Mesenchymal stem cell (in vitro differentiated cells and primary cell): ENCODE results near the gene VWA1.
"Not testable (repeated sequence)": the region's sequence is repeated elsewhere in the genome, so short reads cannot be mapped to it uniquely, and the experiment has no call there.

ENCODE experiments used
- DNase-seq: peaks from one replicate; pipeline ENCODE4 v3.0.0-alpha.2; 2013
- H2AFZ ChIP-seq: one replicate; pipeline ENCODE4 v1.6.1; 2013; ENCODE audit warnings: low read depth, mild to moderate bottlenecking, control low read depth, inconsistent platforms, low read length, moderate library complexity
- H2AK5ac ChIP-seq: 2 replicates; pipeline ENCODE4 v1.6.1; 2013; ENCODE audit warnings: low read length, moderate library complexity, mild to moderate bottlenecking, inconsistent platforms; ENCODE audit not compliant: severe bottlenecking
- H2BK120ac ChIP-seq: one replicate; pipeline ENCODE4 v1.6.1; 2013; ENCODE audit warnings: low read depth, mild to moderate bottlenecking, inconsistent platforms, low read length, moderate library complexity
- H2BK12ac ChIP-seq, 2 experiments: one replicate each; pipeline ENCODE4 v1.6.1; 2013; ENCODE audit warnings: inconsistent platforms in 2 of 2, low read length in 2 of 2, mild to moderate bottlenecking in 2 of 2, moderate library complexity in 2 of 2, control low read depth in 1 of 2
- H2BK15ac ChIP-seq: one replicate; pipeline ENCODE4 v1.6.1; 2013; ENCODE audit warnings: mild to moderate bottlenecking, low read depth, inconsistent platforms; ENCODE audit not compliant: poor library complexity, severe bottlenecking
- H2BK5ac ChIP-seq: 2 replicates; pipeline ENCODE4 v1.6.1; 2013; ENCODE audit warnings: low read depth, mild to moderate bottlenecking, low read length, control low read depth, inconsistent platforms; ENCODE audit not compliant: poor library complexity, severe bottlenecking
- H3K14ac ChIP-seq, 2 experiments: one replicate each; pipeline ENCODE4 v1.6.1; 2013; ENCODE audit warnings: inconsistent platforms in 2 of 2, low read length in 2 of 2, control low read depth in 1 of 2, mild to moderate bottlenecking in 1 of 2, moderate library complexity in 1 of 2
- H3K18ac ChIP-seq, 2 experiments: one replicate each; pipeline ENCODE4 v1.6.1; 2013; ENCODE audit warnings: inconsistent platforms in 2 of 2, low read length in 2 of 2, control low read depth in 1 of 2, low read depth in 1 of 2, mild to moderate bottlenecking in 1 of 2
- H3K23ac ChIP-seq, 2 experiments: one replicate each; pipeline ENCODE4 v1.6.1; 2013; ENCODE audit warnings: inconsistent platforms in 2 of 2, low read length in 2 of 2, mild to moderate bottlenecking in 2 of 2, moderate library complexity in 2 of 2, control low read depth in 1 of 2
- H3K27ac ChIP-seq: 2 replicates; pipeline ENCODE4 v1.5.1; 2013; ENCODE audit warnings: mild to moderate bottlenecking, moderate library complexity, low read length, control low read depth, inconsistent platforms; ENCODE audit not compliant: poor library complexity, severe bottlenecking
- H3K27me3 ChIP-seq, 2 experiments: 2 replicates each; pipeline versions ENCODE4 v1.6.1 to v1.7.0; 2013; ENCODE audit warnings: low read length in 2 of 2, mild to moderate bottlenecking in 2 of 2, moderate library complexity in 2 of 2, control low read depth in 1 of 2, inconsistent platforms in 1 of 2; ENCODE audit not compliant: control insufficient read depth in 1 of 2, insufficient read depth in 1 of 2
- H3K36me3 ChIP-seq, 2 experiments: 2 replicates each; pipeline versions ENCODE4 v1.6.1 to v1.7.0; 2013; ENCODE audit warnings: low read length in 2 of 2, control low read depth in 1 of 2, inconsistent platforms in 1 of 2, low read depth in 1 of 2, mild to moderate bottlenecking in 1 of 2; ENCODE audit not compliant: insufficient read depth in 2 of 2, control insufficient read depth in 1 of 2
- H3K4ac ChIP-seq, 2 experiments: one replicate each; pipeline ENCODE4 v1.6.1; 2013; ENCODE audit warnings: inconsistent platforms in 2 of 2, low read length in 2 of 2, mild to moderate bottlenecking in 2 of 2, moderate library complexity in 2 of 2, control low read depth in 1 of 2, low read depth in 1 of 2
- H3K4me1 ChIP-seq: 2 replicates; pipeline ENCODE4 v1.6.1; 2013; ENCODE audit warnings: low read depth, low read length, control low read depth; ENCODE audit not compliant: control insufficient read depth, insufficient read depth
- H3K4me2 ChIP-seq: 2 replicates; pipeline ENCODE4 v1.6.1; 2013; ENCODE audit warnings: low read length, mild to moderate bottlenecking, inconsistent platforms; ENCODE audit not compliant: poor library complexity, severe bottlenecking
- H3K4me3 ChIP-seq, 2 experiments: 2 replicates each; pipeline versions ENCODE4 v1.5.1 to v1.7.0; 2013; ENCODE audit warnings: low read length in 2 of 2, mild to moderate bottlenecking in 2 of 2, control low read depth in 1 of 2, low read depth in 1 of 2; ENCODE audit not compliant: insufficient read depth in 1 of 2
- H3K79me1 ChIP-seq: replicated peaks from 2 replicates; pipeline ENCODE4 v1.6.1; 2013; ENCODE audit warnings: mild to moderate bottlenecking, control low read depth, low read length, inconsistent platforms; ENCODE audit not compliant: poor library complexity, severe bottlenecking
- H3K9ac ChIP-seq: 2 replicates; pipeline ENCODE4 v1.7.0; 2013; ENCODE audit warnings: mild to moderate bottlenecking, low read length, moderate library complexity
- H3K9me3 ChIP-seq: 2 replicates; pipeline ENCODE4 v1.7.0; 2013; ENCODE audit warnings: mild to moderate bottlenecking, low read length; ENCODE audit not compliant: control insufficient read depth
- H4K8ac ChIP-seq: one replicate; pipeline ENCODE4 v1.6.1; 2013; ENCODE audit warnings: inconsistent platforms, mild to moderate bottlenecking, low read length, moderate library complexity
- H4K91ac ChIP-seq: one replicate; pipeline ENCODE4 v1.6.1; 2013; ENCODE audit warnings: mild to moderate bottlenecking, low read length, inconsistent platforms
- WGBS: methylation state at CpG from one replicate; pipeline ENCODE4 v1.1.7; 2013; ENCODE audit warnings: mixed read lengths; 5-methylcytosine and 5-hydroxymethylcytosine counted together

The VWA1 gene

GRCh38 chr1:1451696-1452364 lies 16.3 kb downstream of the VWA1 start:
- Histone ChIP-seq H3K14ac (no peak overlapping the region), H2BK5ac (no peak overlapping the region), H3K23ac (no peak overlapping the region), H2AK5ac (no peak overlapping the region), H3K4me3 (no peak overlapping the region), H2BK12ac (no peak overlapping the region), H3K9me3 (no peaks in the 10 kb centered on the region), H3K27me3 (peaks cover 0 to 21% of the 10 kb centered on the region in 2 experiments), H3K9ac (no peak overlapping the region), H4K8ac (no peak overlapping the region), H3K4ac (no peak overlapping the region), H3K18ac (no peak overlapping the region), H2BK120ac (no peak overlapping the region), H3K36me3 (no peaks in the 10 kb centered on the region), H3K4me1 (peaks cover 3% of the 10 kb centered on the region), H2BK15ac (no peak overlapping the region), H3K4me2 (no peak overlapping the region), H2AFZ (no peak overlapping the region), H4K91ac (no peak overlapping the region), H3K79me1 (no peaks in the 10 kb centered on the region), H3K27ac (no peak overlapping the region)
- no peak for DNase-seq
- WGBS, result 92% methylated on average over 24 of the region's 26 CpGs

GRCh38 chr1:1452365-1452739 lies 16.9 kb downstream of the VWA1 start:
- H2AFZ ChIP-seq, H3K4ac ChIP-seq, H3K14ac ChIP-seq, H2BK15ac ChIP-seq, DNase-seq, H3K27ac ChIP-seq, H3K4me3 ChIP-seq, H3K9me3 ChIP-seq, H2BK120ac ChIP-seq, H3K4me2 ChIP-seq, H4K8ac ChIP-seq, H2BK12ac ChIP-seq, H3K9ac ChIP-seq, H3K79me1 ChIP-seq, H2AK5ac ChIP-seq, H2BK5ac ChIP-seq, H3K36me3 ChIP-seq, H3K18ac ChIP-seq, H3K4me1 ChIP-seq, H3K23ac ChIP-seq, H4K91ac ChIP-seq: not testable (repeated sequence)
- 89% methylated on average over 8 of the region's 8 CpGs for WGBS
- peaks cover 0 to 21% of the 10 kb centered on the region in 2 experiments for H3K27me3 ChIP-seq

- Histone ChIP-seq H3K4me2 (no peak overlapping the region), H3K9me3 (no peaks in the 10 kb centered on the region), H2BK15ac (no peak overlapping the region), H2BK120ac (no peak overlapping the region), H3K18ac (no peak overlapping the region), H2AK5ac (no peak overlapping the region), H4K91ac (no peak overlapping the region), H3K4ac (no peak overlapping the region), H3K4me1 (peaks cover 4% of the 10 kb centered on the region), H2BK5ac (no peak overlapping the region), H3K14ac (no peak overlapping the region), H3K4me3 (no peak overlapping the region), H3K36me3 (no peaks in the 10 kb centered on the region), H2BK12ac (no peak overlapping the region), H3K27me3 (peaks cover 0 to 21% of the 10 kb centered on the region in 2 experiments), H3K79me1 (no peaks in the 10 kb centered on the region), H3K27ac (no peak overlapping the region), H3K9ac (no peak overlapping the region), H2AFZ (no peak overlapping the region), H3K23ac (no peak overlapping the region), H4K8ac (no peak overlapping the region)
- DNase-seq, result no peak
- 92% methylated on average over 16 of the region's 16 CpGs for WGBS
Observed at GRCh38 chr1:1452882-1453281, 17.4 kb downstream of the VWA1 start.

DNA sequence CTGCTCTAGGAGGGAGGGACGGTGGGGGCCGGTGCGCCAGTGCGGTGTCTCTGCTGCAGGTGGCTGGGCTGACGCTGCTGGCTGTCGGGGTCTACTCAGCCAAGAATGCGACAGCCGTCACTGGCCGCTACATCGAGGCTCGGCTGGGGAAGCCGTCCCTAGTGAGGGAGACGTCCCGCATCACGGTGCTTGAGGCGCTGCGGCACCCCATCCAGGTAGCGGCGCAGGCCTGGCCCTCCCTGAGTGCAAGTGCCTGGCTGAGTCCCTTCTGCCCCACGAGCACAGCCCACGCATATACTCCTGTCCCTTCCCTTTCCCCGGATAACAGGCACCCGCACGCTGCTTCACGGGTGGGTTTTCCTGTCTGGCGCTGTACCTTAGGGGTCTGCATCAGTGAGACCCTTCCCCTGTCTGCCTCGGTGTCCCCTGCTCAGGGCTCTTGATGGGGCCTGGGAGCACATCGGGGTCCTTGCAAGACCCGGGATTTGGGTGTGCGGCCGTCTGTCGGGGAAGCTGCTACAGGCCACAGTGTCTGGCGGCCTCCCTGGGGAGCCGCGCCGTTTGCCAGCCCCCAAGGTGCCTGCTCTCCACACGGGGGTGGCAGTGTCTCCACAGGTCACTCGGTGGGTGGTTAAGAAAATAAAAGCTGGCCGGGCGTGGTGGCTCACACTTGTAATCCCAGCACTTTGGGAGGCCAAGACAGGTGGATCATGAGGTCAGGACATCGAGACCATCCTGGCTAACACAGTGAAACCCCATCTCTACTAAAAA lies 19.0 kb downstream of the VWA1 start:
- H3K9ac ChIP-seq, H4K8ac ChIP-seq, H2BK5ac ChIP-seq, H3K4me3 ChIP-seq, H3K18ac ChIP-seq, H4K91ac ChIP-seq, H2BK15ac ChIP-seq, H3K4me2 ChIP-seq, H2AK5ac ChIP-seq, H2BK120ac ChIP-seq, H3K23ac ChIP-seq, H3K27ac ChIP-seq, H3K36me3 ChIP-seq, H3K79me1 ChIP-seq, H2AFZ ChIP-seq, H3K9me3 ChIP-seq, H3K14ac ChIP-seq, H2BK12ac ChIP-seq, DNase-seq, H3K4ac ChIP-seq, H3K4me1 ChIP-seq: not testable (repeated sequence)
- H3K27me3 ChIP-seq, result peaks cover 0 to 11% of the 10 kb centered on the region in 2 experiments
- 95% methylated on average over 33 of the region's 41 CpGs for WGBS
